ENCODE data around the gene TOX3. TPM values are rescaled to one million over a fixed set of nuclear protein-coding genes. Genes with fewer than 3 reads are reported as not detected.

TOX3 gene
- total RNA-seq, 1 experiment from 2014 or later: 20.2 TPM

- H2AFZ ChIP-seq (ENCODE audit: low read length): no peak overlapping the region
- no peak overlapping the region for H2BK15ac ChIP-seq (ENCODE audit: low read depth, low read length)
- H3K27ac ChIP-seq (ENCODE audit: insufficient read length, low read depth, low read length): no peak overlapping the region
- no peak overlapping the region for H3T11ph ChIP-seq (ENCODE audit: low read length)
- no peak overlapping the region for H3K9ac ChIP-seq (ENCODE audit: extremely low read depth, insufficient read length, low read length)
- DNase-seq: no peak
- no peak overlapping the region for H3K18ac ChIP-seq (ENCODE audit: insufficient read length, low read depth, low read length)
- no peak overlapping the region for H4K5ac ChIP-seq (ENCODE audit: insufficient read length, low read depth, low read length)
- H4K20me1 ChIP-seq (ENCODE audit: control insufficient read depth, insufficient read depth, insufficient read length): no peaks in the 10 kb centered on the region
- H3K14ac ChIP-seq (ENCODE audit: insufficient read depth, low read length): no peak overlapping the region
- H3K4me1 ChIP-seq (ENCODE audit: insufficient read depth, low read length): peaks cover 7% of the 10 kb centered on the region; the same call in 1 of the 2 replicates
- no peak overlapping the region for H3K4ac ChIP-seq (ENCODE audit: low read depth, low read length)
- H3K4me2 ChIP-seq (ENCODE audit: insufficient read depth, insufficient read length, low read length): no peak overlapping the region
- Mint-ChIP-seq H3K36me3 (ENCODE audit: insufficient read depth in 1 of 3, low read depth in 3 of 3) (peaks cover 42 to 72% (median 58%) of the 10 kb centered on the region in 3 experiments), H3K27me3 (ENCODE audit: low read depth) (no peaks in the 10 kb centered on the region), H3K4me3 (no peak overlapping the region), H3K4me1 (peaks cover 23 to 29% of the 10 kb centered on the region in 2 experiments), H3K9me3 (peaks cover 8 to 11% of the 10 kb centered on the region in 2 experiments), H3K27ac (no peak overlapping the region)
- no peak overlapping the region for H3K56ac ChIP-seq (ENCODE audit: insufficient read length, low read depth, low read length)
- H2BK120ac ChIP-seq (ENCODE audit: low read depth, low read length, poor library complexity, severe bottlenecking): no peak overlapping the region
- no peaks in the 10 kb centered on the region for H3K9me3 ChIP-seq (ENCODE audit: control insufficient read depth, low read depth, low read length)
- WGBS (ENCODE audit: extremely low coverage, insufficient read length, low lambda C conversion rate): no CpG with 5 or more reads among the region's 3 CpGs
- no peak overlapping the region for H4K91ac ChIP-seq (ENCODE audit: insufficient read length, low read depth, low read length)
- no peaks in the 10 kb centered on the region for H3K79me1 ChIP-seq (ENCODE audit: insufficient read depth, low read depth, low read length, poor library complexity, severe bottlenecking)
- no peak overlapping the region for H2BK12ac ChIP-seq (ENCODE audit: insufficient read length, low read depth, low read length)
- H2AK5ac ChIP-seq (ENCODE audit: insufficient read length, low read length): no peak overlapping the region
- H3K23ac ChIP-seq (ENCODE audit: insufficient read length, low read depth, low read length): no peak overlapping the region
- no peak for TF ChIP-seq CTCF (conservative IDR thresholded peaks at IDR 0.05)
- H3K23me2 ChIP-seq (ENCODE audit: insufficient read length, low read depth, low read length, poor library complexity, severe bottlenecking): no peaks in the 10 kb centered on the region
- H3K27me3 ChIP-seq (ENCODE audit: insufficient read depth, low read length): no peaks in the 10 kb centered on the region; the same call in 1 of the 2 replicates
- H2BK20ac ChIP-seq (ENCODE audit: low read depth, low read length, poor library complexity, severe bottlenecking): no peak overlapping the region
- no peaks in the 10 kb centered on the region for H3K79me2 ChIP-seq (ENCODE audit: insufficient read depth, low read length)
- H2BK5ac ChIP-seq (ENCODE audit: insufficient read length, low read length): no peak overlapping the region
- no peak overlapping the region for H4K8ac ChIP-seq (replicated peaks; ENCODE audit: insufficient read length, low read depth, low read length)
Measured at GRCh38 chr16:52441886-52442285, 105.1 kb downstream of the TOX3 start.

All from H9 (cell line).